Measurements from ENCODE around the gene INSR. TPM values are rescaled to one million over a fixed set of nuclear protein-coding genes. Genes with fewer than 3 reads are reported as not detected.

The INSR gene
- total RNA-seq, 4 donors from 2014 or later = 46.0 to 97.6 (median 68.3) TPM

- no peak overlapping the region for H3K4me3 ChIP-seq
- H3K9me3 ChIP-seq = no peaks in the 10 kb centered on the region
- DNase-seq = no peak
- no peak for TF ChIP-seq POLR2A (IDR thresholded peaks at IDR 0.05)
- TF ChIP-seq, protein P1, sequence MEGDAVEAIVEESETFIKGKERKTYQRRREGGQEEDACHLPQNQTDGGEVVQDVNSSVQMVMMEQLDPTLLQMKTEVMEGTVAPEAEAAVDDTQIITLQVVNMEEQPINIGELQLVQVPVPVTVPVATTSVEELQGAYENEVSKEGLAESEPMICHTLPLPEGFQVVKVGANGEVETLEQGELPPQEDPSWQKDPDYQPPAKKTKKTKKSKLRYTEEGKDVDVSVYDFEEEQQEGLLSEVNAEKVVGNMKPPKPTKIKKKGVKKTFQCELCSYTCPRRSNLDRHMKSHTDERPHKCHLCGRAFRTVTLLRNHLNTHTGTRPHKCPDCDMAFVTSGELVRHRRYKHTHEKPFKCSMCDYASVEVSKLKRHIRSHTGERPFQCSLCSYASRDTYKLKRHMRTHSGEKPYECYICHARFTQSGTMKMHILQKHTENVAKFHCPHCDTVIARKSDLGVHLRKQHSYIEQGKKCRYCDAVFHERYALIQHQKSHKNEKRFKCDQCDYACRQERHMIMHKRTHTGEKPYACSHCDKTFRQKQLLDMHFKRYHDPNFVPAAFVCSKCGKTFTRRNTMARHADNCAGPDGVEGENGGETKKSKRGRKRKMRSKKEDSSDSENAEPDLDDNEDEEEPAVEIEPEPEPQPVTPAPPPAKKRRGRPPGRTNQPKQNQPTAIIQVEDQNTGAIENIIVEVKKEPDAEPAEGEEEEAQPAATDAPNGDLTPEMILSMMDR (IDR thresholded peaks at IDR 0.05) = no peak
- no peaks in the 10 kb centered on the region for H3K27me3 ChIP-seq
- no peaks in the 10 kb centered on the region for H3K36me3 ChIP-seq
- peaks cover 0 to 4% of the 10 kb centered on the region in 2 donors for H3K4me1 ChIP-seq
- intact Hi-C loops (cut with DNase I; ENCODE audit: low total_unique reads) = no loop called here
- no peak overlapping the region for H3K27ac ChIP-seq
Observed at GRCh38 chr19:7295912-7296536, 1.8 kb upstream of the INSR start.

- intact Hi-C loops (cut with DNase I; ENCODE audit: low total_unique reads) = loop anchor here (5.0 kb wide), 1 partner anchor 97 kb away; no protein-coding TSS in a partner anchor
- Histone ChIP-seq H3K27ac (peak overlapping the region; percentile 96 to 99), H3K36me3 (no peaks in the 10 kb centered on the region), H3K27me3 (no peaks in the 10 kb centered on the region), H3K4me3 (peak overlapping the region; percentile 59 to 100), H3K4me1 (peaks cover 0 to 4% of the 10 kb centered on the region in 2 donors), H3K9me3 (no peaks in the 10 kb centered on the region)
- DNase-seq = peak; percentile 69
- TF ChIP-seq POLR2A (IDR thresholded peaks at IDR 0.05) = no peak
- TF ChIP-seq, protein P1 (IDR thresholded peaks at IDR 0.05) = peak; percentile 29 to 64 (median 54)
Observed at GRCh38 chr19:7294558-7295212, 471 bp upstream of the INSR start.

- Histone ChIP-seq H3K4me1 (peaks cover 0 to 4% of the 10 kb centered on the region in 2 donors), H3K9me3 (no peaks in the 10 kb centered on the region), H3K4me3 (peak overlapping the region; percentile 59 to 100), H3K36me3 (no peaks in the 10 kb centered on the region), H3K27ac (peak overlapping the region; percentile 96 to 99), H3K27me3 (no peaks in the 10 kb centered on the region)
- intact Hi-C loops (cut with DNase I; ENCODE audit: low total_unique reads) = loop anchor here (5.0 kb wide), 1 partner anchor 96 kb away; no protein-coding TSS in a partner anchor
- peak; percentile 40 to 45 for DNase-seq
- TF ChIP-seq, protein P1 (IDR thresholded peaks at IDR 0.05) = no peak
- no peak for TF ChIP-seq POLR2A (IDR thresholded peaks at IDR 0.05)
Observed at GRCh38 chr19:7292950-7293761, 1.1 kb downstream of the INSR start.

- Histone ChIP-seq H3K27me3 (no peaks in the 10 kb centered on the region), H3K9me3 (no peaks in the 10 kb centered on the region), H3K36me3 (no peaks in the 10 kb centered on the region), H3K4me3 (peak overlapping the region; percentile 59 to 100), H3K27ac (peak overlapping the region; percentile 96 to 99), H3K4me1 (peaks cover 0 to 4% of the 10 kb centered on the region in 2 donors)
- peak in 1 of 2 donors; percentile 24 for DNase-seq
- no peak for TF ChIP-seq POLR2A (IDR thresholded peaks at IDR 0.05)
- TF ChIP-seq, protein P1 (IDR thresholded peaks at IDR 0.05) = no peak
- intact Hi-C loops (cut with DNase I; ENCODE audit: low total_unique reads) = loop anchor here (5.0 kb wide), 1 partner anchor 95 kb away; no protein-coding TSS in a partner anchor
Observed at GRCh38 chr19:7292352-7292949, 1.8 kb downstream of the INSR start.
